ENCODE measurements around the gene PIM3.
"Not testable (repeated sequence)": the region's sequence is repeated elsewhere in the genome, so short reads cannot be mapped to it uniquely, and the experiment has no call there.

The PIM3 gene

GRCh38 chr22:49968831-49969661 is 8.5 kb downstream of the PIM3 start:
- DNase-seq, result no peak

GRCh38 chr22:49969751-49970527 is 9.4 kb downstream of the PIM3 start:
- no peak for DNase-seq

- peak; percentile 63 for DNase-seq
These were observed 10.1 kb downstream of the PIM3 start for GRCh38 chr22:49970528-49971231.

- no peak for DNase-seq
These were observed 10.9 kb downstream of the PIM3 start for GRCh38 chr22:49971232-49972162.

- no peak for DNase-seq
These were observed 11.8 kb downstream of the PIM3 start for GRCh38 chr22:49972163-49973017.

GRCh38 chr22:49973018-49973961 is 12.7 kb downstream of the PIM3 start:
- DNase-seq, result no peak

- no peak for DNase-seq
These were observed 15.2 kb downstream of the PIM3 start for GRCh38 chr22:49975543-49976389.

GRCh38 chr22:49976439-49977175 is 16.0 kb downstream of the PIM3 start:
- DNase-seq, result no peak

- DNase-seq, result no peak
These were observed 17.0 kb downstream of the PIM3 start for GRCh38 chr22:49977578-49977977.

- peak; percentile 62 for DNase-seq
These were observed 19.2 kb downstream of the PIM3 start for GRCh38 chr22:49979587-49980264.

- DNase-seq, result not testable (repeated sequence)
These were observed 21.2 kb downstream of the PIM3 start for GRCh38 chr22:49981799-49982198.

- DNase-seq, result peak; percentile 69
These were observed 22.8 kb downstream of the PIM3 start for GRCh38 chr22:49983148-49984042.

GRCh38 chr22:49986325-49986724 is 25.8 kb downstream of the PIM3 start:
- DNase-seq, result no peak

- not testable (repeated sequence) for DNase-seq
These were observed 29.3 kb downstream of the PIM3 start for GRCh38 chr22:49989826-49990225.

GRCh38 chr22:49991167-49991566 is 30.6 kb downstream of the PIM3 start:
- no peak for DNase-seq

- DNase-seq, result no peak
These were observed 31.4 kb downstream of the PIM3 start for GRCh38 chr22:49991907-49992533.

Measured in NCI-H82 (cell line).